HG03342 (cell line): ENCODE data around the gene MEF2D.

ENCODE experiments used
- ATAC-seq: cut with Tn5 transposase; IDR thresholded peaks from one replicate; pipeline ENCODE4 v1.9.1; 2021; ENCODE audit warnings: mild to moderate bottlenecking, moderate library complexity; ENCODE audit not compliant: unreplicated experiment

Gene MEF2D

DNA sequence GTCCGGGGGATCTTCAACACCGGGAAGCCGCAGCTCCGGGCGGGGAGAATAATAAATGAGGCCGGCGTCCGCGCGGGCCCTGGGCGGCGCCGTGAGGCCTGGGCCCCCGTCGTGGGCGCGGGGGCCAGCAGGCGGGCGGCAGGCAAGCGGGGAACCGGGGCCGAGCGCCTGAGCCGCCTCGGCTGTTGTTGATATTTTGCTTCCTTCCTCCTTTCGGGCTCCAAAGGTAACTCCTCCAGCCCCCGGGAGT lies at the start of gene MEF2D:
Gene MEF2D (minus strand): TSS at position 233 of the 250 bp plus-strand sequence. CDS start 17,483 bp downstream, outside the sequence.
- no peak for ATAC-seq

DNA sequence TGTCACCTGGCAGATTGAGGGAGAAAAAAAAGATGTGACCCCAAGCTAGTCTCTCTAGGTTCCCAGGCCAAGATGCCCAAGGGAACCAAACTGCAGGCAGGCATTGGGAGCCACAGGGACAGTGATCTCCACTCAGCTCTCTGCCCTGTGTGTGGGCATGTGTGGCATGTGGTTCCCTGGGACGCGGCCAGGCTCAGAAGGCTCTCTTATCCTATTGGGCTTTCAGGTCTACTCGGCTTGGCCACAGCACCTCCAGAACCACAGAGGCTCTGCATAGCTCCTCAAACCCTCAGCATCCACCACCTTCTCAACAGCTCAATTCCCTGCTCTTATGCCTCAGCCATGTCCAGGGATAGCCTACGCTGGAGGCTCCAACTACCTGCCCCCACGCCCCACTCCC lies 49.8 kb upstream of the MEF2D start:
- ATAC-seq: no peak

DNA sequence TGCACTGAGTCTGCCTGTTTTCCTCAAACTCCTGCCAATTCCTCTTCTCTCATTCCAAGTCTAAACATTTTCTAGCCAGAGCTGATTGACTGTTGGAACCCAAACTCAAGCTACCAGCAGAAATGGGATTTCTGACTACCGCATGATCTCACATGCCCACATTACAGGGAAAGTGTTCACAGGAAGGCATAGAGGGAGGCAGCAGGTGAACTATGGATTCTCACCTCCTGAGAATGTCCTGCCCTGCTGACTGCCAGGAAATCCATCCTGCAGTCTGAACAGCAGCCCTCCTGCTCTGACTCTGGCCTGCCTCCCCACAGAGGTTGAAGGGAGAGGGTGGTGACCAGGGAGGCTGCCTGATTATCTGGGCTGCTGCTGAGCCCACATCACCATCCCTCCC lies 49.3 kb upstream of the MEF2D start:
- no peak for ATAC-seq

DNA sequence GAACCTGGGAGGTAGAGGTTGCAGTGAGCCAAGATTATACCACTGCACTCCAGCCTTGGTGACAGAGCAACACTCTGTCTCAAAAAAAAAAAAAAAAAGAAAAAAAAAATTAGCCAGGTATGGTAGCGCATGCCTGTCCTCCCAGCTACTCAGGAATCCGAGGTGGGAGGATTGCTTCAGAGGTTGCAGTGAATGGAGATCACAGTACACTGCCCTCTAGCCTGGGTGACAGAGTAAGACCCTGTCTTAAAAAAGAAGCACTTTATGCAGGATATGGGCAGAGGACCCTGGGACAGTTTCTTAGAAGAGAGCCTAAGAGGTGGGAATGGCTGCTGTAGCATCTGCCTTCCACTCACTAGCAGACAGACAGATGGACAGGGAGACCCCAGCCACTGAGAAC lies 48.8 kb upstream of the MEF2D start:
- no peak for ATAC-seq

DNA sequence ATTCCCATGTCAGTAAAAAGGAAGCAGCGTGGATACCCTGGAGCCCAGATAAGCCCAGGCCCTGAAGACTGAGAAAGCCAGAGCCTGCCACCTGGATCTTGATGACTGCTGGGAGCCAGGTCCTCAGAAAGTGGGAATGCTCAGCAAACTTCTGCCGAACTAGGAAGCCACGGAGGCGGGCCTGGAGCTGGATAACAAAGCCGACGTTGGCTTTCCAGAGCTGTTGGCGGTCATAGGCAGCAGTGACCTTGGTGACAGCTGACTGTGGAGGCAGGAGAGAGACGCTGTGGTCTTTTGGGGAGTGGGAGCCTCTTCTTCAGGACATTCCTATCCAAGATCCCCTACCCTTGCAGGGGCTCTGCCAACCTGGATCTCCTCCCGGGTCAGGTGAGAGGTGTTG lies 47.4 kb upstream of the MEF2D start:
- ATAC-seq: no peak

DNA sequence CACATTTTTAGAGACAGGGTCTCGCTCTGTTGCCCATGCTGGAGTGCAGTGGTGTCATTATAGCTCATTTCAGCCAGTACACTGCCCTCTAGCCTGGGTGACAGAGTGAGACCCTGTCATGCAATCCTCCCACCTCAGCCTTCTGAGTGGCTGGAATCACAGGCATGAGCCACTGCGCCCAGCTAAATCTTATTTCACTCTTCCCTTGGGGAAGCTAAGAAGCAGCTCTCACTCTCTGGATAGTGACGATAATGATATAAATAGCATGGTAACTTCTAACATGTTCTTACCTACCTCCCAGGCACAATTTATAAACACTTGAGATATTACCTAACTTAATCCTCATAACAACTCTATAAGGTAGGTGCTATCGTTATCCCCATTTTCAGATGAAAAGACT lies 46.9 kb upstream of the MEF2D start:
- ATAC-seq: no peak

DNA sequence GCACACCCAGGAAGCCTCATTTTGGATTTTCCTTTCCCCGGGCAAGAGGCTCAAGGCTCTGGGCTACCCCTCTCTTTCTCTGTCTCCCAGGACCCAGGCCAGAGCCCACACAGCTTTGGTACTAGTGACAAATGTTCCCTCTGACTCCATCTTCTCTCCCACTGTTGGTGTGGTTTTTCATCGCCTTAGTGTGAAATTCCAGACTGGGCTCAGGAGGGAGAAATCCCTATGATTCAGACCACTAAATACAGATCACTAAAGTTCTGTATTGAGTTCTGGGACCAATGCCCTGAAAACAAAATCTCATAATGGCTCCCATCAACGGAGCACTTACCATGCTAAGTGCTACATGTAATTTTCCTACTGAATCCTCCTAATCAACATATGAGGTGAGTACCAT lies 45.7 kb upstream of the MEF2D start:
- ATAC-seq: no peak

DNA sequence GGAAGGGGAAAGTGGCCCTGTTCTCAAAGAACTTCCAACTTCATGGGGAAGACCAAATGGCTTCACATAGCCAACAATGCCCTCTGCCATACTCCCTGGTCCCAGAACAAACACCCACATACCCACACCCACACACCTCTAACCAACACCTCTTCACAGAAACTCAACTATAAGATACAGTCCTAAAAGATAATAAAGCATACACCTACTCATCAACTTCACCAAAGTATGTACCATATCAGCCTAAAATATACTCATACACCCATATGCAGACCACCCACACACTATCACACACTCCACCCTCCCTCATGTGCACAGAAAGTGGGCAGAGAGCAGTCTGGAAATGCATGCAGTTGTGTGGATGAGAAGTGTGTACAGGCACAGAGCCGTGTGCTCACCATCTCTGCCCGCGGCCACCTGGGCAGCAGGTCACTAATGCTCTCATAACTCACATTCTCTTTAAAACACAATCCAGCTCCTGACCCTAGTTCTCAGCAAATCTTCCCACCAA lies 44.1 kb upstream of the MEF2D start:
- no peak for ATAC-seq

DNA sequence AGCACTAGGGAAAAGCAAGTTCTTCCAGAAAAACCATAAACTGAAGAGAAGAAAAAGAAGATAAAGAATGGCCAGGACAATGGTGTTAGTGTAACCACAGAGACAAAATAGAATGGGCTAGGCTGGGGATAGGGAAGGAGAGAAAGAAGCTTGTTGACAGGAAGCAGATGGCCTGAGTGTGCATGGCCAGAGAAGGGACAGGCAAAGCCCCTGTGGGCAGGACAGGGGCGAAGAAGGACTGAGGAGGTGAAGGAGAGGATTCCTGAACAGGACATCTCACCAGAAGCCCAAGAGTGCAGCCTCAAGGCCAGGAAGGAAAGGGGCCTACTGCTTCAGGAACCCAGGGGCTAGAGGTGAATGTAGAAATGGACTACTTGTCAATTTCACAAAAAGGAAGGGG lies 42.5 kb upstream of the MEF2D start:
- ATAC-seq: no peak

DNA sequence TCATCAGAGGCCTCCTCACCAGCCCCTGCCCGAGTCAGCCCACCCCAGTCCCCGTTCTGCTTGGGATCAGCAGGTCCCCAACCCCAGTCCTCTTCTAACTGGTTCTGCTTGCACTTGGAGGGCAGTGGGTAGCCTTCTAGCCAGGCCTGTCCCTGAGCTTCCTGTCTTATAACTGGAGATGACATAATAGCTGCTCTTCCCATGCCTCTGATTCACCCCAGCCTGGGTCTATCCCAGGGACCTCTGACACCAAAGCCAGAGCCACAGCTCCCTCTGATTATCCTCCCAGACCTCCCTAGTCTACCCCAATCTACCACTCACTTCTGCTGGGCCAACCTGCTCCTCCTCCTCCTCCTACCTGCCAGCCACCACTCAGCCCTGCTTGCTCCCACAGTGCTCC lies 40.4 kb upstream of the MEF2D start:
- ATAC-seq: no peak

DNA sequence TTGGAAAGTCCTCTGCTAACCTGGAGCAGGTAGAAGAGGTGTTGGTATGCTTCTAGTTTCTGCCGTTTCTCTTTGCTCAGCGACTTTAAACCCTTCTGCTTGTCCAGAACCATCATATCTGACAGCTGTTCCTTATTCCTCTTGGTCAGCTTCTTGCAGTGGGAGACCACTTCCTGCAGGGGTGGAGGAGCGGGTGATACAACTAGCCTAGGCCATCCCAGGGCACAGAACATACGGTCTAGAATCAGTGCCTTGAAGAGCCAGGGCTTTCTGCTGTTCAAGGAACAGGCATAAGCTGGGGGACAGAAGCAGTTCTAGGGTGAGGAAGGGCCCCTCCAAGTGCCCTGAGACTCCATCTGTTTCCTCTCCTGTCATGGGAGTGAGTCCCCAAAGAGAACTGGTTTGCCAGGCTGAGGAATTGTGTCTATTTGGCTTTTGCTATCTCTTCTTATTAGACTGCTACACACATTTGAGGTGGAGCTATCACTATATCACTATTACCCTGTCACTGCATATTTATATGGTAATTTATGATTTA lies 39.3 kb upstream of the MEF2D start:
- ATAC-seq: no peak

DNA sequence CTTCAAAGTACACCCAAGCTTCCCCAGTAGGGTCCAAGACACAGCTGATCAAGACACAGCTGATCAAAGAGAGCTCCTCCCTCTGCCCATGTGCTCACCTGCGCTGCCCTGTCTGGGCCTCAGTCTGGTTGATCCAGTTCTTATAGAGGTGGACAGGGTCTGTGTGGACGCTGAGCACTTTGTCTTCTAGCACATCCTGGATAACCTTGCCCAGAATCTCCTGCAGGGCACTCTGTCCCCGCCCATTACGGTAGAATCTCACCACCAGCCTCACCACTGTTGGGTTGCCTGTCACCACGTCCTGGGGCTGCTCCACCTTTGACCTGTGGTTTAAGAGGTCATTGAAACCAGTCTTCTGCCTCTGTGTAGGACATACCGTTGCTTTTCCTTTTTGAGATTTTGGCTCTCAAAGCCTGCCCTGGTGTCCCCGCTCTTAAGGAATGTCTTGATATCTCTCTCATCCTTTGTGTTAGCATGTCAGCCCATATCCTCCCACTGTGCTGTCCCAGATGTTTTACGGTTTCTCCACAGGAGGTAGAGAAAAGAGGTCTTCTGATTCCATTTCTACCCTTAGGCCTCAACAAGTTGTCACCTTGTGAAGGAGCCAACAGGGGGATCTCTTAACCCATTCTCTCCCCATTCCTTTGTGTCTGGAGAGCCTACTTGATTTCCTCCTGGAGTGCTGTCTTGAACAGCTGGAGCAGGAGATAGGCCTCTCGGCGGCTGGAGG lies 38.3 kb upstream of the MEF2D start:
- ATAC-seq: no peak

DNA sequence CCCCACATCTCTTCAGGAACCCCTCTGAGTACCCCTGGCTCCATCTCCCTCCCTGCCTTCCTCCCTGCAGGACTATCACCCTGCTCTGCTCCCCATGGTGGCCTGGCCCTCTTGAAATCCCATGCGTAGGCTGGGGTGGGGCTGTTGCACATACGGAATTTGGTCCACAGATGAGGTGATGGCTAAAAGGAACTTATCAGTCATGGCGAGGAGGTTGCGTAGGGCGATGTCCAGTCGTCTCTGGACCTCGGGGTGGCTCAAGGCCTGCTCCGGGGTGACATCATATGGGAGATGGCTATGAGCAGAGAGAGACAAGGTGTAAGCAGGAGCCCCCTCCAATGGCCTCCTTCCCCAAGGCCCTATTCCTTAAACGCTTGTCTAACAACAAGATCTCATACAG lies 36.5 kb upstream of the MEF2D start:
- ATAC-seq: no peak

DNA sequence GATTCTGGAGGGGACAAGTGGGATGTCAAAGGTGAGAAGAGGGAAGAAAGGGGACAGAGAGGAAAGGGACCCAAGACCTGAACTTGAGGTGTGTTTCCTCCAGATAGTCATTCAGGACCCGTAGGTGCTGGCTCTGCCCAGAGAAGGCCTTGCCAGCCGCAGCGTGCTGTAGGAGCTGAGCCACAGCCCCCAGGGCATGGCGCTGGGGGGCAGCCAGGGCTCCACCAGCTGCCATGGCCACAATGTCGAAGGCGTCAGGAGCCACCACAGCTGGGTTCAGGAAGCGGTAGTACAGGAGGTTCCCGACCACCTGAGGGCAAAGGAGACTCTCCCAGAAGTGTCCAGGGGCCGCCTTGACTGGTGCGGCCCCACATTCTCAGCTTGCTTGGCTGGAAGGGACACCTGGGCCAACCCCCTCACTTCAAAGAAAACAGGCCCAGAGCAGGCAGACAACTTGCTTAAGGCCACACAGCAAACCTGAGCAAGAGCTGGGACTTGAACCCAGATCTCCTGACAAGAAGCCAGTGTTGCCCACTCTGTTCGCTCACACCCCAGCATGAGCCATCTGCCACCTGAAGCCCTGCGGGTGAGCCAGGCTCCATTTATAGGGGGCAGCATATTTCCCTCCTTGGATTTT lies 34.0 kb upstream of the MEF2D start:
- no peak for ATAC-seq

DNA sequence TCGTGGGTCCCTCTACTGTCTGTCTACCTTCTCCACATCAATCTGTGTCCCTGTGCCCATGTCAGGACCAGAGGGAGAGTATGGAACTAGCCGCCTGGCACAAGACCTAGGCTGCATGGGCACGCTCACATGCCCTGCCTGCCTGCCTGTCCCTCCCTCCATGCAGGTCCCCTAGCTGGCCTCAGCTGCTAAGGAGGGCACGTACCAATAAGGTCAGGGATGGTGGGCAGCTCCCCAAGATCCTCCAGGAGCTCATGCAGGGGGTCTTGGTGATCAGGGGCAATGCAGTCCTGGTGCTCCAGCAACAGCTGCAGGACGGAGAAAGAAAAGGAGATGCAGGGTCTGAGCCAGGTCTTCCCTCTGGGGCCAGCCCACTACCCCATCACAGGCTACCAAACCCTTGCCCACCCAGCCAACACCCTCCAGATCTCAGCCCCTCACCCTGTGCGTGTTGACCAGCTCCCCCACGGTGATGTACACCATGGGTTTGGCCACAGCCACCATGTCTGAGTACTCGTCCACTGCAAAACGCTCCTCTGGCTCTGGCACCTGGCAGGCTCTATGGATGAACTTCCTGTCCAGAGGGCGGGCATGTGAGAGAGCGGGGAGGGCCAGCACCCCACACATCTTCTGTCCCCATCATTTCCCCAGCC lies 33.1 kb upstream of the MEF2D start:
- no peak for ATAC-seq

DNA sequence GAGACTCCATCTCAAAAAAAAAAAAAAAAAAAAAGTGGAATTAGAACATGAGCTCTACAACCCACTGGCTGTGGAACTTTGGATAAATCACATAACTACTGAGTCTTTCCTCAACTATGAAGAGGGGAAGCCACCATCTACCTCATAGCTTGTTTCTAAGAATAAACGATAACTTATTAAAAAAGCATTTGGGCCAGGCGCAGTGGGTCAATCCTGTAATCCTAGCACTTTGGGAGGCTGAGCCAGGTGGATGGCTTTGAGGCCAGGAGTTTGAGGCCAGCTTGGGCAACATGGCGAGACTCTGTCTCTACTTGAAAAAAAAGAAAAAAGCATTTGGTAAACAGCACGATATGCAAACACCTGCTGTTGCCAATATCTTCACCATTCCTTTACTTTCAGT lies 31.8 kb upstream of the MEF2D start:
- no peak for ATAC-seq

DNA sequence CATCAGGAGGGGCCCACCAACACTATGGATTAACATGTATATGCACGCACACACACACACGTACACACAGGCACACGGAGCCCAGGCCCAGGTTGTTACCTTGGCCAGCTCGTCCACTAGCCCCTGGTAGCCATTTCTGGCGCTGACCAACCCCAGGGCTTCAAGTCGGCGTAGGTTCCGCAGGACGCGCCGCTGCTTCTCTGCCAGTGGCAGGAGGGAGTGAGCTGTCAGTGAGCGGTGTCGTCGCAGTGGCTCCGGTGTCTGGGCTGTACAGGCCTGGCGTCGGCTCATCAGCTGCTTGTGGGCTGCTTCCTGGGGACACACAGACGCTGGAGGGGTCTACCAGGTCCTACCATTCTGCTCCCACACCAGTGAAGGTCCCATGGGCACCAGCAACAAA lies 29.4 kb upstream of the MEF2D start:
- ATAC-seq: no peak

DNA sequence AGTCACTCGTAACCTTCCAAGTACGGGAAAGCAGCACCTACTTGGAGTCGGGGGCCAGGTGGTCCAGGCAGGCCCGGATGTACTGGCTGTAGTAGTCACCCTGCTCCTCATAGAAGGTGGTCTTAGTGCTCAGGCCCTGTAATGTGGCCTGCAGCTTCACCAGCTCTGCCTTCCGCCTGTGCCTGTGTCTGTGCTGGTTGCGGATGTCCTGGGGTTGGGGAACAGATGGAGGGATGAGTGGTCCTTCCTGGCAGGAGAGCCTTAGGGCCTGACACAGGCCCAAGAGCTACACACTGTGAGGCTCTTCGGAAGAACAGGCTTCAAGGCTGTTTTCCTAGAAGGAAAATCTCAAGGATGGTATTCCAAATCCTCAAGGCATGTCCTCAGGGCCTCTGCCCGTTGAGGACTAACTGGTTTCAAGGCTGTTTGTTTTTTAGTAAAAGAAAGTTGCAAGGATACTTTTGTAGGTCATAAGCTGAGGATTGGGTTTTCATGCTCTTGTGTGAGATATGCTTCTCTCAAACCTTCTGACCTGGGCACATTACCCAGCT lies 28.4 kb upstream of the MEF2D start:
- ATAC-seq: no peak

DNA sequence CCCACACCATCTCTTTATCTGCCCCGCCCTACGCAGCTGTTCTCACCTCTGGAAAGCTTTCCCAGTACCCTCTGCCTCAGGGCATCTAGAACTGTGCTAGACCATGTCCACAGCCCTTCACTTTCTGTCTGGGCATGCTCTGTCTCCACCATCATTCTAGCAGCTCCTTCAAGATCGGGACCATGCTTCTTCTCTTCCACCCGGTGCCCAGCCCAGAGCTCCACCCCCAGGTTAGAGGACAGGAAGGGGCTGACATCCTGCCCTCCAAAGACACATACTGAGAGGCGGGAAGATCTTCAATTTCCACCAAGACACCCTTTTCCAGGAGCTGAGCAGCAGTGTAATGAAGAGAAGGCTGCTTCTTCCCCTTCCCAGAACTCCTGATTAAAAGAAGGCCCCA lies 27.7 kb upstream of the MEF2D start:
- ATAC-seq: no peak

DNA sequence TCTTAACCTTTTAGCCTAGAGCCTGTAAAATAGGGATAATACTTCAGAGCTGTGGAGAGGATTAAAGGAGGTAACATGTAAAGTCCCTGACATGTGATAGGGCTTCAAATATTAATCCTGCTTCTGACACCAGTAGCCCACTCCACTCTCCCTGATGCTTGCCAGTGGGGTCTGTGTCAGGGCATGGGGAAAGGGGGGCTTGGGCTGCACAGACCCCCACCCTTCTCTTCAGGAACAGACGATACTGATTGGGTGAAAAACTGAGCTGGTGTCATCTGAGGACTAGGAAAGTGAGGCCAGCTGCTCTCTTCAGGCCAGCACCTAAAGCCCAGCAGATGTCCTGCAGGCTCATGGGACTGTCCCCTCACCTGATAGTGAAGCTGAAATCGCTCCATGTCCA lies 27.0 kb upstream of the MEF2D start:
- no peak for ATAC-seq

DNA sequence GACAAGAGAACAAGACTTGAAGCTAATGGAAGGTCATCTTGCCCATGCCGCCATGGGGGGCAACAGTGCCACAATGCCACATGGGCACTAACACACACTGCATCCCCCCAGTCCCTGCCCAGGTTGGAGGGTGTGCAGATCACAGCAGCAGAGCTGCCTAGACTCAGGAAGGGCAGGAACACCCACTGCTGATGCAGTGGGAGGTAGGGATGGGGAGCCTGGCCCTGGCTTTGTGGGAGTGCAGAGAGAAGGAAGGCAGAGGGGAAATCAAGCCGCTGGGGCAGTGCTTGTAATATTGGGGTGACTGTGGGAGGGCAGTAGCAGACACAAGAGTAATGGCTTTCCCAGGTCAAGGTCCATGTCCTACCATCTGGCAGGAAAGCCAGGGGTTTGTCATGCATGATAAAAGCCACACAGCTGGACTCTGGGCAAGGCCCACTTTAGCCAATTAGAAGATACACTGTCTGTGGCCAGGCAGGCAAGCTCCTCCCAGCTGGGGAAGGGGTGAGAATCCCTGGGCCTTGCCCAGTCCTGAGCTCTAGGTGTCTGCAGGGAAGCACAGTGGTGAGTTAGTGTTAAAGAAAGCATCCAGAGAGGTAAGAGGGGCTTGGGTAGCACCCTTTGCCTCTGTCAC lies 25.4 kb upstream of the MEF2D start:
- ATAC-seq: no peak
